GM19035 (cell line): ENCODE measurements around the gene ARHGAP26.

Source experiments
- ATAC-seq: cut with Tn5 transposase; IDR thresholded peaks from one replicate; pipeline ENCODE4 v1.9.1; 2021; ENCODE audit not compliant: unreplicated experiment

Gene ARHGAP26

GRCh38 chr5:143055596-143056338 is 285.6 kb downstream of the ARHGAP26 start:
- ATAC-seq: no peak

GRCh38 chr5:143056339-143056704 is 286.1 kb downstream of the ARHGAP26 start:
- ATAC-seq: no peak

- no peak for ATAC-seq
Observed at GRCh38 chr5:143056792-143057579, 286.8 kb downstream of the ARHGAP26 start.

- ATAC-seq: peak; percentile 48
Observed at GRCh38 chr5:143057580-143057999, 287.4 kb downstream of the ARHGAP26 start.

GRCh38 chr5:143059355-143059754 is 289.2 kb downstream of the ARHGAP26 start:
- ATAC-seq: no peak

GRCh38 chr5:143059976-143060765 is 290.0 kb downstream of the ARHGAP26 start:
- ATAC-seq: no peak

GRCh38 chr5:143061161-143061945 is 291.2 kb downstream of the ARHGAP26 start:
- ATAC-seq: no peak

- ATAC-seq: no peak
Observed at GRCh38 chr5:143062379-143062778, 292.2 kb downstream of the ARHGAP26 start.

GRCh38 chr5:143063175-143063970 is 293.2 kb downstream of the ARHGAP26 start:
- no peak for ATAC-seq

- ATAC-seq: no peak
Observed at GRCh38 chr5:143064218-143064641, 294.1 kb downstream of the ARHGAP26 start.

GRCh38 chr5:143064676-143065075 is 294.5 kb downstream of the ARHGAP26 start:
- no peak for ATAC-seq

GRCh38 chr5:143065185-143065965 is 295.2 kb downstream of the ARHGAP26 start:
- no peak for ATAC-seq

GRCh38 chr5:143065996-143066522 is 295.9 kb downstream of the ARHGAP26 start:
- ATAC-seq: no peak

- peak; percentile 55 for ATAC-seq
Observed at GRCh38 chr5:143066556-143067281, 296.5 kb downstream of the ARHGAP26 start.

- no peak for ATAC-seq
Observed at GRCh38 chr5:143068712-143069111, 298.5 kb downstream of the ARHGAP26 start.

GRCh38 chr5:143071927-143072326 is 301.8 kb downstream of the ARHGAP26 start:
- ATAC-seq: no peak

- no peak for ATAC-seq
Observed at GRCh38 chr5:143072734-143073133, 302.6 kb downstream of the ARHGAP26 start.

GRCh38 chr5:143073766-143074165 is 303.6 kb downstream of the ARHGAP26 start:
- ATAC-seq: no peak
